IMR-90 (cell line): ENCODE data around the gene ELMO1. TPM values are rescaled to one million over a fixed set of nuclear protein-coding genes. Genes with fewer than 3 reads are reported as not detected.

Source experiments
- ATAC-seq: fragments of 200-7000 bp; cut with Tn5 transposase; 2 replicates; pipeline ENCODE4 v1.9.1; 2020; ENCODE audit warnings: low read depth, mild to moderate bottlenecking, moderate library complexity
- BruUV-seq: library from RNA; stranded (reverse); fragments of 400-500 nt; replicated peaks from 2 replicates; lab custom pipeline; 2021; lab: Mats Ljungman, UMichigan
- CTCF ChIA-PET: fragments of 300-600 bp; formaldehyde crosslinking; extraction: SDS; loops from one replicate; lab custom pipeline; 2021; ENCODE audit warnings: antibody characterized with exemption; lab: Yijun Ruan, JAX
- POLR2A ChIA-PET: fragments of 300-600 bp; sonication (Branson Sonifier 250); formaldehyde crosslinking; loops from one replicate; lab custom pipeline; 2022; ENCODE audit warnings: antibody characterized with exemption; ENCODE audit not compliant: unreplicated experiment; lab: Charles Lee
- DNase-seq: peaks from one replicate; pipeline ENCODE4 v3.0.0; 2013
- H2AFZ ChIP-seq: replicated peaks from 2 replicates; pipeline ENCODE3; 2013; ENCODE audit warnings: low read length, mild to moderate bottlenecking; ENCODE audit not compliant: poor library complexity
- H2AK5ac ChIP-seq: 2 replicates; pipeline ENCODE4 v1.6.1; 2013; ENCODE audit warnings: low read depth, low read length, inconsistent platforms
- H2AK9ac ChIP-seq: replicated peaks from 2 replicates; pipeline ENCODE3; 2013; ENCODE audit warnings: mild to moderate bottlenecking, low read depth, low read length, moderate library complexity; ENCODE audit not compliant: poor library complexity
- H2BK120ac ChIP-seq: 2 replicates; pipeline ENCODE4 v1.6.1; 2013; ENCODE audit warnings: low read depth, low read length, inconsistent platforms
- H2BK15ac ChIP-seq: 3 replicates; pipeline ENCODE4 v1.6.1; 2013; ENCODE audit warnings: low read depth, low read length, inconsistent platforms
- H2BK20ac ChIP-seq: 2 replicates; pipeline ENCODE4 v1.6.1; 2013; ENCODE audit warnings: low read depth, mild to moderate bottlenecking, inconsistent platforms, low read length, moderate library complexity
- H2BK5ac ChIP-seq: 2 replicates; pipeline ENCODE4 v1.6.1; 2013; ENCODE audit warnings: mild to moderate bottlenecking, low read depth, low read length, inconsistent platforms; ENCODE audit not compliant: poor library complexity, severe bottlenecking
- H3K14ac ChIP-seq: replicated peaks from 2 replicates; pipeline ENCODE4 v1.6.1; 2013; ENCODE audit warnings: low read depth, low read length, inconsistent platforms
- H3K18ac ChIP-seq: 2 replicates; pipeline ENCODE4 v1.6.1; 2013; ENCODE audit warnings: low read depth, low read length, control low read depth
- H3K23ac ChIP-seq: 2 replicates; pipeline ENCODE4 v1.6.1; 2013; ENCODE audit warnings: low read depth, low read length, inconsistent platforms
- H3K27ac ChIP-seq: 2 replicates; pipeline ENCODE4 v1.5.1; 2013; ENCODE audit warnings: mild to moderate bottlenecking, control low read depth, low read length; ENCODE audit not compliant: insufficient read depth
- H3K27me3 ChIP-seq: 2 replicates; pipeline ENCODE4 v1.6.1; 2013; ENCODE audit warnings: low read length; ENCODE audit not compliant: control insufficient read depth, insufficient read depth
- H3K36me3 ChIP-seq: 2 replicates; pipeline ENCODE4 v1.6.1; 2013; ENCODE audit warnings: low read length, mixed read lengths; ENCODE audit not compliant: control insufficient read depth, insufficient read depth
- H3K4ac ChIP-seq: 2 replicates; pipeline ENCODE4 v1.6.1; 2013; ENCODE audit warnings: low read depth, low read length, inconsistent platforms
- H3K4me1 ChIP-seq: 2 replicates; pipeline ENCODE4 v1.6.1; 2013; ENCODE audit warnings: low read length, mixed read lengths; ENCODE audit not compliant: control insufficient read depth, insufficient read depth
- H3K4me2 ChIP-seq: 2 replicates; pipeline ENCODE4 v1.6.1; 2013; ENCODE audit warnings: low read depth, mild to moderate bottlenecking, control low read depth, low read length, moderate library complexity
- H3K4me3 ChIP-seq: 2 replicates; pipeline ENCODE4 v1.5.1; 2013; ENCODE audit warnings: low read depth, mild to moderate bottlenecking, control low read depth, low read length, moderate library complexity; ENCODE audit not compliant: insufficient read depth
- H3K56ac ChIP-seq: 2 replicates; pipeline ENCODE4 v1.6.1; 2013; ENCODE audit warnings: low read length, inconsistent platforms; ENCODE audit not compliant: insufficient read depth; ENCODE audit errors: extremely low read depth
- H3K79me1 ChIP-seq, 2 experiments: 2 replicates each; pipeline ENCODE4 v1.6.1; 2013; ENCODE audit warnings: low read length in 2 of 2, inconsistent platforms in 1 of 2, low read depth in 1 of 2
- H3K9ac ChIP-seq: 2 replicates; pipeline ENCODE4 v1.6.1; 2013; ENCODE audit warnings: low read depth, low read length, control low read depth
- H3K9me1 ChIP-seq: 2 replicates; pipeline ENCODE4 v1.6.1; 2013; ENCODE audit warnings: low read length, inconsistent platforms; ENCODE audit not compliant: insufficient read depth
- H3K9me3 ChIP-seq: 2 replicates; pipeline ENCODE4 v1.6.1; 2013; ENCODE audit warnings: low read length; ENCODE audit not compliant: control insufficient read depth, insufficient read depth
- H4K20me1 ChIP-seq: 2 replicates; pipeline ENCODE4 v1.6.1; 2013; ENCODE audit warnings: low read length, inconsistent platforms; ENCODE audit not compliant: insufficient read depth
- H4K5ac ChIP-seq: 2 replicates; pipeline ENCODE4 v1.6.1; 2013; ENCODE audit warnings: mild to moderate bottlenecking, low read depth, low read length, control low read depth
- H4K8ac ChIP-seq, 2 experiments: 2 replicates each; pipeline ENCODE4 v1.6.1; 2013; ENCODE audit warnings: low read depth in 2 of 2, low read length in 2 of 2, control low read depth in 1 of 2, inconsistent platforms in 1 of 2
- H4K91ac ChIP-seq: 2 replicates; pipeline ENCODE4 v1.6.1; 2013; ENCODE audit warnings: low read depth, low read length, inconsistent platforms; ENCODE audit not compliant: insufficient read depth
- BHLHE40 ChIP-seq: fragments of 150-350 bp; IDR thresholded peaks from 2 replicates; pipeline ENCODE4 v1.6.1; 2016; ENCODE audit warnings: mild to moderate bottlenecking, low read depth, low read length
- CEBPB ChIP-seq: IDR thresholded peaks from 2 replicates; pipeline ENCODE4 v1.6.1; 2012; ENCODE audit warnings: low read depth, low read length, improper control_type of control experiment
- CHD1 ChIP-seq: IDR thresholded peaks from 2 replicates; pipeline ENCODE4 v1.6.1; 2012; ENCODE audit warnings: low read depth, low read length, improper control_type of control experiment
- FOS ChIP-seq: fragments of 150-350 bp; IDR thresholded peaks from 2 replicates; pipeline ENCODE4 v1.6.1; 2016; ENCODE audit warnings: low read depth, low read length
- MAFK ChIP-seq: IDR thresholded peaks from 2 replicates; pipeline ENCODE4 v1.6.1; 2012; ENCODE audit warnings: low read depth, low read length, improper control_type of control experiment
- MAZ ChIP-seq: IDR thresholded peaks from 2 replicates; pipeline ENCODE4 v1.6.1; 2012; ENCODE audit warnings: low read depth, mild to moderate bottlenecking, low read length, improper control_type of control experiment, moderate library complexity, borderline replicate concordance
- MXI1 ChIP-seq: IDR thresholded peaks from 2 replicates; pipeline ENCODE4 v1.6.1; 2012; ENCODE audit warnings: low read depth, mild to moderate bottlenecking, low read length, moderate library complexity, borderline replicate concordance
- NFE2L2 ChIP-seq: fragments of 150-350 bp; IDR thresholded peaks from 2 replicates; pipeline ENCODE4 v1.6.1; 2016; ENCODE audit warnings: low read depth, mild to moderate bottlenecking, low read length
- POLR2A ChIP-seq: IDR thresholded peaks from 2 replicates; pipeline ENCODE4 v1.6.1; 2012; ENCODE audit warnings: mild to moderate bottlenecking, low read depth, low read length
- RAD21 ChIP-seq: IDR thresholded peaks from 2 replicates; pipeline ENCODE4 v1.6.1; 2012; ENCODE audit warnings: low read length, improper control_type of control experiment
- RCOR1 ChIP-seq: IDR thresholded peaks from 2 replicates; pipeline ENCODE4 v1.6.1; 2012; ENCODE audit warnings: mild to moderate bottlenecking, low read length, improper control_type of control experiment; ENCODE audit not compliant: insufficient replicate concordance
- RFX5 ChIP-seq: IDR thresholded peaks from 2 replicates; pipeline ENCODE4 v1.8.0; 2012; ENCODE audit warnings: low read depth, mild to moderate bottlenecking, low read length, moderate library complexity
- SMC3 ChIP-seq: fragments of 150-350 bp; IDR thresholded peaks from 2 replicates; pipeline ENCODE4 v1.6.1; 2016; ENCODE audit warnings: low read depth, mild to moderate bottlenecking, antibody characterized with exemption, low read length, moderate library complexity
- WGBS, 2 experiments: methylation state at CpG; one replicate each; pipeline versions ENCODE4 v1.1.5 to v1.1.7; 2013; ENCODE audit warnings: missing lambda C conversion rate in 2 of 2; ENCODE audit not compliant: insufficient read length in 1 of 2; ENCODE audit errors: extremely low coverage in 2 of 2; 5-methylcytosine and 5-hydroxymethylcytosine counted together
- dilution Hi-C: fragments of 300-500 bp; cut with HindIII; formaldehyde crosslinking; loops from one replicate; pipeline ENCODE4 v1.14.3; 2018; ENCODE audit warnings: low sequenced_read_pairs; ENCODE audit not compliant: unreplicated experiment
- in situ Hi-C: fragments of 300-500 bp; cut with MboI; formaldehyde crosslinking; loops from 3 replicates; pipeline ENCODE4 v1.14.3; 2019; ENCODE audit warnings: low sequenced_read_pairs, inconsistent platforms, mixed read lengths
- intact Hi-C: fragments of 100-400 bp; cut with micrococcal nuclease; formaldehyde crosslinking; loops from 2 replicates; pipeline ENCODE4 v1.10.0; 2022
- polyA plus RNA-seq, 3 experiments: library from polyadenylated mRNA; depleted of rRNA; stranded (reverse); fragments of >200 nt; gene quantifications; 2 replicates each; pipeline ENCODE4 v1.2.3, GENCODE V29; 2012; ENCODE audit warnings: low replicate concordance in 1 of 3
- total RNA-seq: library from RNA; depleted of rRNA; stranded (reverse); fragments of >200 nt; gene quantifications from 2 replicates; pipeline ENCODE4 v1.2.3, GENCODE V29; 2012
- TF ChIP-seq, protein P1 (sequence below): fragments of 150-350 bp; IDR thresholded peaks from 2 replicates; pipeline ENCODE4 v1.6.1; 2016; ENCODE audit warnings: low read depth, mild to moderate bottlenecking, low read length, moderate library complexity, borderline replicate concordance
- TF ChIP-seq, protein P2 (sequence below): conservative IDR thresholded peaks from 2 replicates; pipeline ENCODE4 v1.5.1; 2012; ENCODE audit warnings: mild to moderate bottlenecking, low read depth, low read length, improper control_type of control experiment
- TF ChIP-seq, protein P3 (sequence below): fragments of 150-350 bp; IDR thresholded peaks from 2 replicates; pipeline ENCODE4 v1.6.1; 2017; ENCODE audit warnings: mild to moderate bottlenecking, antibody characterized with exemption, low read length, low read depth

ELMO1 gene
- total and polyA plus RNA-seq, 2 of the 4 experiments (the other 2 are of a cell fraction), result 0.03 TPM; not detected in 1

DNA sequence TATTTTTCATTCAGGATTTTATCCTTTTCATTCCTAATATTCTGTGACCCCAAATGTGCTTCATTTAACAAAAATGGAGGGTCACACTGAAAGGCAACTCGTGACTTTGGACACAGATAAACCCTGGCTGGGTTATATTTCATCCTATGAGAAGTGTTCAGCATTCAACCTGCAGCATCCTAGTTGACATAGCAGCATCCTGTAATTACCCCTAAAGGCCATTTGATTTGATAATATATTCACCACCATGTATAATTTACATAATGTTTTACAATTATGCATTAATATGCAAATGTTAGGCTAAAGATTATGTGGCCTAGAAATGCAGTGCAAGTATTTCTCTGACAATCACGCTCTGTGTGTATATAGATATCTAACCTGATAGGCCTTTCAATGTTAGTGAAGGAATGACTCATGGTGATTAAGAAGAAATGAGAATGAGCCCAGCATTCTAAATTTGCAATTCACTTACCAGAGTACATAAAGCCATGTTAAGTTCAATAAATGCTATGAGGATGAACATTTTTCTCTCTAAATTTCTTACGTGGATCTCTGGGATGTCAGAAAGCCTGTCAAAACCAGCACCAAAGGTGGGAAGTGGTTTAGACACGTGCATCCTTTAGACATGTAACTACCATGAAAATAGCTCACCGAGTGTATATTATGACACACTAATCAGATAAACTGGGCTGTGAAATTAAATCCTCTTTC is 386.7 kb downstream of the ELMO1 start:
- Histone ChIP-seq H3K14ac (no peak overlapping the region), H3K9me1 (no peaks in the 10 kb centered on the region), H3K4ac (no peak overlapping the region), H3K79me1 (no peaks in the 10 kb centered on the region), H3K56ac (no peak overlapping the region), H4K20me1 (no peaks in the 10 kb centered on the region), H2AK9ac (no peak overlapping the region), H3K4me2 (no peak overlapping the region), H2AK5ac (no peak overlapping the region), H3K9me3 (no peaks in the 10 kb centered on the region), H3K18ac (no peak overlapping the region), H2BK5ac (no peak overlapping the region), H2BK15ac (no peak overlapping the region), H2BK120ac (no peak overlapping the region), H3K23ac (no peak overlapping the region), H2BK20ac (no peak overlapping the region), H3K27ac (no peak overlapping the region), H4K91ac (no peak overlapping the region), H2AFZ (no peak overlapping the region), H3K4me3 (no peak overlapping the region), H3K4me1 (no peaks in the 10 kb centered on the region), H3K27me3 (no peaks in the 10 kb centered on the region; the same call in 1 of the 2 replicates), H3K9ac (no peak overlapping the region), H3K36me3 (no peaks in the 10 kb centered on the region), H4K8ac (no peak overlapping the region), H4K5ac (no peak overlapping the region)
- ChIA-PET CTCF (no interaction called here), POLR2A (no interaction called here)
- no TSS peak for BruUV-seq
- TF ChIP-seq RCOR1 (no peak), MXI1 (no peak), CEBPB (no peak), NFE2L2 (no peak), RFX5 (no peak), MAFK (no peak), BHLHE40 (no peak), MAZ (no peak), FOS (no peak), RAD21 (no peak), POLR2A (no peak), CHD1 (no peak), SMC3 (no peak)
- TF ChIP-seq, protein P1, sequence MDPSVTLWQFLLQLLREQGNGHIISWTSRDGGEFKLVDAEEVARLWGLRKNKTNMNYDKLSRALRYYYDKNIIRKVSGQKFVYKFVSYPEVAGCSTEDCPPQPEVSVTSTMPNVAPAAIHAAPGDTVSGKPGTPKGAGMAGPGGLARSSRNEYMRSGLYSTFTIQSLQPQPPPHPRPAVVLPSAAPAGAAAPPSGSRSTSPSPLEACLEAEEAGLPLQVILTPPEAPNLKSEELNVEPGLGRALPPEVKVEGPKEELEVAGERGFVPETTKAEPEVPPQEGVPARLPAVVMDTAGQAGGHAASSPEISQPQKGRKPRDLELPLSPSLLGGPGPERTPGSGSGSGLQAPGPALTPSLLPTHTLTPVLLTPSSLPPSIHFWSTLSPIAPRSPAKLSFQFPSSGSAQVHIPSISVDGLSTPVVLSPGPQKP, result no peak
- TF ChIP-seq, protein P2, sequence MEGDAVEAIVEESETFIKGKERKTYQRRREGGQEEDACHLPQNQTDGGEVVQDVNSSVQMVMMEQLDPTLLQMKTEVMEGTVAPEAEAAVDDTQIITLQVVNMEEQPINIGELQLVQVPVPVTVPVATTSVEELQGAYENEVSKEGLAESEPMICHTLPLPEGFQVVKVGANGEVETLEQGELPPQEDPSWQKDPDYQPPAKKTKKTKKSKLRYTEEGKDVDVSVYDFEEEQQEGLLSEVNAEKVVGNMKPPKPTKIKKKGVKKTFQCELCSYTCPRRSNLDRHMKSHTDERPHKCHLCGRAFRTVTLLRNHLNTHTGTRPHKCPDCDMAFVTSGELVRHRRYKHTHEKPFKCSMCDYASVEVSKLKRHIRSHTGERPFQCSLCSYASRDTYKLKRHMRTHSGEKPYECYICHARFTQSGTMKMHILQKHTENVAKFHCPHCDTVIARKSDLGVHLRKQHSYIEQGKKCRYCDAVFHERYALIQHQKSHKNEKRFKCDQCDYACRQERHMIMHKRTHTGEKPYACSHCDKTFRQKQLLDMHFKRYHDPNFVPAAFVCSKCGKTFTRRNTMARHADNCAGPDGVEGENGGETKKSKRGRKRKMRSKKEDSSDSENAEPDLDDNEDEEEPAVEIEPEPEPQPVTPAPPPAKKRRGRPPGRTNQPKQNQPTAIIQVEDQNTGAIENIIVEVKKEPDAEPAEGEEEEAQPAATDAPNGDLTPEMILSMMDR, result no peak
- TF ChIP-seq, protein P3, sequence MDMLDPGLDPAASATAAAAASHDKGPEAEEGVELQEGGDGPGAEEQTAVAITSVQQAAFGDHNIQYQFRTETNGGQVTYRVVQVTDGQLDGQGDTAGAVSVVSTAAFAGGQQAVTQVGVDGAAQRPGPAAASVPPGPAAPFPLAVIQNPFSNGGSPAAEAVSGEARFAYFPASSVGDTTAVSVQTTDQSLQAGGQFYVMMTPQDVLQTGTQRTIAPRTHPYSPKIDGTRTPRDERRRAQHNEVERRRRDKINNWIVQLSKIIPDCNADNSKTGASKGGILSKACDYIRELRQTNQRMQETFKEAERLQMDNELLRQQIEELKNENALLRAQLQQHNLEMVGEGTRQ, result no peak
- in situ Hi-C loops, result no loop called here
- DNase-seq (peak; percentile 44), ATAC-seq (peak; percentile 83)
- dilution Hi-C loops, result no loop called here
- intact Hi-C loops, result no loop called here
- no CpG with 5 or more reads among the region's 5 CpGs for WGBS, 2 experiments
